Measurements from ENCODE around the gene FBXO7. TPM values are rescaled to one million over a fixed set of nuclear protein-coding genes. Genes with fewer than 3 reads are reported as not detected.

FBXO7 gene
- total and polyA plus RNA-seq, 9 of the 15 experiments (the other 6 are each of a cell fraction or from before 2014, with no cell fraction given), result 34.0 to 162 (median 85.2) TPM

- no peak for TF ChIP-seq JUNB (CRISPR knock-in tag; conservative IDR thresholded peaks at IDR 0.05)
- TF ChIP-seq EHMT2 (IDR thresholded peaks at IDR 0.05), result no peak
- TF ChIP-seq YY1 (IDR thresholded peaks at IDR 0.05; ENCODE audit: borderline replicate concordance in 1 of 3, control insufficient read depth in 1 of 3, extremely low read depth in 1 of 3, insufficient read depth in 3 of 3, insufficient read length in 1 of 3, insufficient replicate concordance in 2 of 3, low read depth in 1 of 3, low read length in 2 of 3), result no peak
- TF ChIP-seq HLTF (IDR thresholded peaks at IDR 0.05), result no peak
Observed at GRCh38 chr22:32499666-32500065, 25.1 kb downstream of the FBXO7 start (continued).

- no peaks in the 10 kb centered on the region for H3K4me1 ChIP-seq (replicated peaks in 1 of 2; ENCODE audit: control insufficient read depth in 2 of 2, insufficient read depth in 2 of 2, low read length in 2 of 2)
- H3K36me3 ChIP-seq (ENCODE audit: control insufficient read depth, insufficient read depth, low read length), result peaks cover 21% of the 10 kb centered on the region; the same call in 1 of the 3 replicates
- H3K79me2 ChIP-seq (ENCODE audit: control insufficient read depth, insufficient read depth, low read length), result no peaks in the 10 kb centered on the region
- FAIRE-seq (no peak), DNase-seq (ENCODE audit: extremely low read depth in 1 of 4, low spot score in 3 of 4) (no peak), ATAC-seq (peak; percentile 61)
- intact Hi-C loops (cut with micrococcal nuclease), result no loop called here
- CTCF ChIA-PET (ENCODE audit: low intra/inter-chr PET ratio), result no interaction called here
- no peaks in the 10 kb centered on the region for H3K9me1 ChIP-seq (ENCODE audit: control insufficient read depth, insufficient read depth, low read length)
- H3K4me3 ChIP-seq, result no peak overlapping the region
- in situ Hi-C loops (cut with MboI), result no loop called here
- H2AFZ ChIP-seq (ENCODE audit: low read depth, low read length), result no peak overlapping the region
- POLR2A ChIA-PET, result interaction anchor here (0.5 kb wide), 1 partner anchor 703 kb away, joined by 3 read pairs; no protein-coding TSS in a partner anchor
- H3K9ac ChIP-seq (ENCODE audit: insufficient read depth in 1 of 2, low read depth in 2 of 2, low read length in 2 of 2), result no peak overlapping the region
- no peaks in the 10 kb centered on the region for H3K9me3 ChIP-seq (replicated peaks; ENCODE audit: control insufficient read depth, insufficient read depth, low read depth, low read length)
- no TSS peak for BruUV-seq (replicated peaks)
- H3K4me2 ChIP-seq (ENCODE audit: insufficient read depth, low read length), result no peak overlapping the region
- no peaks in the 10 kb centered on the region for H4K20me1 ChIP-seq (replicated peaks; ENCODE audit: control insufficient read depth, insufficient read depth, low read length)
- H3K27me3 ChIP-seq (ENCODE audit: control insufficient read depth in 2 of 2, insufficient read depth in 2 of 2, low read length in 2 of 2), result no peaks in the 10 kb centered on the region
- 65% methylated on average over 7 of the region's 9 CpGs for WGBS (ENCODE audit: insufficient coverage, low coverage, missing lambda C conversion rate)
- H3K27ac ChIP-seq (ENCODE audit: extremely low read depth, low read depth, low read length), result no peak overlapping the region
- no peak for TF ChIP-seq REST (IDR thresholded peaks at IDR 0.05; ENCODE audit: borderline replicate concordance)
- TF ChIP-seq REST (CRISPR knock-in tag; IDR thresholded peaks at IDR 0.05; ENCODE audit: low read depth), result no peak
- TF ChIP-seq BRD4 (IDR thresholded peaks at IDR 0.05), result no peak
- no peak for TF ChIP-seq NRF1 (conservative IDR thresholded peaks at IDR 0.05 in 1 of 2, IDR thresholded peaks at IDR 0.05 in 1 of 2)
- TF ChIP-seq SRSF3 (IDR thresholded peaks at IDR 0.05; ENCODE audit: insufficient read depth, low read length), result no peak
- no peak for TF ChIP-seq CBX3 (IDR thresholded peaks at IDR 0.05; ENCODE audit: borderline replicate concordance in 1 of 2, low read length in 2 of 2)
Observed at GRCh38 chr22:32501836-32502752, 27.5 kb downstream of the FBXO7 start.
